ENCODE data around the gene CAPN9.

DNA sequence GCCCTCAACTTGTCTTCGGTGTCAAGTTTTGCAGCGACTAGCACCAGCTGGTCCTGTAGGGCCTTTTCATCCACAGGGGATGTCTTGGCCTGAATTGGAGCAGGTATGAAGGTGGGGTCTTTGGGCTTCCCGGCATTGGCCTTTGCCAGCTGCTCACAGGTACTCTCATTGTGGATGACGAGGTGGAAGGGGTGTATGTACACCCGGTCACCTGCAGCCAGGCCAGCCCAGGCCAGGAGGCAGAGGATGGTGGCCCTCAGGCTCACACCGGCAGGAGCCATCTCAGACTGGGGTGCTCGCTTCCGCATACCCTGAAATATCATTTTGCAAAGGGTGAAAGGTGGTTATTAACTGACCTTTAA is 36.7 kb upstream of the CAPN9 start:
- TF ChIP-seq CTCF (IDR thresholded peaks at IDR 0.05; ENCODE audit: low read depth, low read length) (no peak), POLR2A (IDR thresholded peaks at IDR 0.05; ENCODE audit: extremely low read depth, insufficient read length) (no peak), MYC (IDR thresholded peaks at IDR 0.05; ENCODE audit: low read depth, low read length) (no peak)
- TF ChIP-seq, protein P1, sequence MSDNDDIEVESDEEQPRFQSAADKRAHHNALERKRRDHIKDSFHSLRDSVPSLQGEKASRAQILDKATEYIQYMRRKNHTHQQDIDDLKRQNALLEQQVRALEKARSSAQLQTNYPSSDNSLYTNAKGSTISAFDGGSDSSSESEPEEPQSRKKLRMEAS (IDR thresholded peaks at IDR 0.05; ENCODE audit: low read depth, low read length) = no peak

Measured in NB4 (cell line).